Upper lobe of left lung (tissue), 6 donors: ENCODE results near the gene PTPRN2. TPM values are rescaled to one million over a fixed set of nuclear protein-coding genes. Genes with fewer than 3 reads are reported as not detected.

ENCODE experiments used
- ATAC-seq, 2 donors: fragments of 200-7000 bp; cut with Tn5 transposase; one replicate each; pipeline ENCODE4 v1.9.1; 2022; ENCODE audit warnings: mild to moderate bottlenecking in 2 of 2, moderate library complexity in 2 of 2; ENCODE audit not compliant: low FRiP score in 2 of 2
- DNase-seq, 2 donors: peaks; one replicate each; pipeline ENCODE4 v3.0.0-alpha.2; 2019 to 2020
- H3K27ac ChIP-seq, 4 donors: fragments of 200-600 bp; sonication (generic); one replicate each; pipeline ENCODE4 v1.5.1; 2016 to 2019
- H3K27me3 ChIP-seq, 4 donors: fragments of 200-600 bp; sonication (generic); one replicate each; pipeline ENCODE4 v1.5.1; 2017 to 2019
- H3K36me3 ChIP-seq, 4 donors: fragments of 200-600 bp; sonication (generic); one replicate each; pipeline ENCODE4 v1.5.1; 2016 to 2019
- H3K4me1 ChIP-seq, 4 donors: fragments of 200-600 bp; sonication (generic); one replicate each; pipeline ENCODE4 v1.5.1; 2018 to 2019
- H3K4me3 ChIP-seq, 4 donors: fragments of 200-600 bp; sonication (generic); one replicate each; pipeline ENCODE4 v1.5.1; 2017 to 2019; ENCODE audit warnings: mild to moderate bottlenecking in 2 of 4, moderate library complexity in 1 of 4
- H3K9me3 ChIP-seq, 4 donors: fragments of 200-600 bp; sonication (generic); one replicate each; pipeline ENCODE4 v1.5.1; 2018 to 2019
- CTCF ChIP-seq, 6 experiments: fragments of 450-650 bp in 4 of 6; fragments of 200-600 bp in 2 of 6; sonication (generic) in 2 of 6; IDR thresholded peaks; one replicate each; pipeline ENCODE4 v1.5.1; 2016 to 2019; ENCODE audit warnings: antibody characterized with exemption in 6 of 6
- EP300 ChIP-seq, 4 donors: sonication (generic); formaldehyde crosslinking; IDR thresholded peaks; one replicate each; pipeline ENCODE4 v1.5.1; 2017; ENCODE audit warnings: antibody characterized with exemption in 4 of 4, control low read depth in 2 of 4
- POLR2A ChIP-seq, 4 donors: fragments of 450-650 bp; IDR thresholded peaks; one replicate each; pipeline ENCODE4 v1.5.1; 2016 to 2017; ENCODE audit warnings: antibody characterized with exemption in 4 of 4, mild to moderate bottlenecking in 2 of 4
- POLR2AphosphoS5 ChIP-seq, 2 donors: sonication (generic); formaldehyde crosslinking; IDR thresholded peaks; one replicate each; pipeline ENCODE4 v1.5.1; 2017; ENCODE audit warnings: antibody characterized with exemption in 2 of 2
- WGBS, 2 donors: methylation state at CpG; one replicate each; pipeline ENCODE4 v1.1.5; 2017 to 2018; 5-methylcytosine and 5-hydroxymethylcytosine counted together
- total RNA-seq, 6 donors: library from RNA; depleted of rRNA in 4 of 6; stranded (reverse); fragments of >200 nt in 4 of 6; gene quantifications; one replicate each; pipeline versions ENCODE4 v1.1.0 to v1.2.1, GENCODE V29; 2016 to 2021
- donor health status: DM: no; HTN: no; CAD: no; lungs with moderate emphysema.
- donor health status: DM: no; HTN: yes; CAD: no; lungs with severe emphysema.

Gene PTPRN2
- total RNA-seq, 6 donors from 2014 or later, result 3.3 to 7.9 (median 5.2) TPM

- no peak for TF ChIP-seq EP300 (IDR thresholded peaks at IDR 0.05)
- no peak for TF ChIP-seq CTCF (IDR thresholded peaks at IDR 0.05)
- no peak for TF ChIP-seq POLR2AphosphoS5 (IDR thresholded peaks at IDR 0.05)
- no peak for TF ChIP-seq POLR2A (IDR thresholded peaks at IDR 0.05)
- no peaks in the 10 kb centered on the region for H3K4me1 ChIP-seq
- H3K27me3 ChIP-seq, result no peaks in the 10 kb centered on the region
- 93 to 94% methylated on average over 20 to 27 of the region's 28 CpGs for WGBS, 2 donors
- H3K4me3 ChIP-seq, result no peak overlapping the region
- ATAC-seq (no peak), DNase-seq (peak in 1 of 2 donors; percentile 58)
- no peaks in the 10 kb centered on the region for H3K9me3 ChIP-seq
- H3K27ac ChIP-seq, result no peak overlapping the region
- no peaks in the 10 kb centered on the region for H3K36me3 ChIP-seq
These were observed 1066.4 kb downstream of the PTPRN2 start for GRCh38 chr7:157521061-157521731.

DNA sequence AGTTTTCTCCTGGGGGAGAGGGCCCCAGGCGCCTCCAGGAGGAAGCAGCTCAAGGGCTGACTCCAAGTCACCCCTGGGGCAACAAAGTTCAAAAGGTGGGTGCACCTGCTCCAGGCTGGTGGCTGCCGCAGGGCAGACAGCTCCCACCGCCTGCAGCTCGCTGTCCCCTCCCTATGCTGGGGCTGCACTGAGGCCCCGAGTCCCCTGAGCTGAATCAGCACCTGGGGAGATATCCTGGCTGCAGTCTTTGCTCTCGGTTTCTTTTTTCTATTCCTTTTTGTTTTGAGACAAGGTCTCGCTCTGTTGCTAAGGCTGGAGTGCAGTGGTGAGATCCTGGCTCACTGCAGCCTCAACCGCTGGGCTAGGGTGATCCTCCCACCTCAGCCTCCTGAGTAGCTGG lies 1067.4 kb downstream of the PTPRN2 start:
- no peaks in the 10 kb centered on the region for H3K36me3 ChIP-seq
- no peak for DNase-seq
- no peak for TF ChIP-seq POLR2AphosphoS5 (IDR thresholded peaks at IDR 0.05)
- no peak for TF ChIP-seq POLR2A (IDR thresholded peaks at IDR 0.05)
- TF ChIP-seq EP300 (IDR thresholded peaks at IDR 0.05), result no peak
- TF ChIP-seq CTCF (IDR thresholded peaks at IDR 0.05), result no peak
- no peak overlapping the region for H3K27ac ChIP-seq
- ATAC-seq, result no peak
- H3K4me3 ChIP-seq, result no peak overlapping the region
- H3K4me1 ChIP-seq, result no peaks in the 10 kb centered on the region
- H3K9me3 ChIP-seq, result no peaks in the 10 kb centered on the region
- WGBS, 2 donors, result 71 to 90% methylated on average over 7 to 8 of the region's 8 CpGs
- no peaks in the 10 kb centered on the region for H3K27me3 ChIP-seq

GRCh38 chr7:157519798-157520244 lies 1067.8 kb downstream of the PTPRN2 start:
- Histone ChIP-seq H3K4me1 (no peaks in the 10 kb centered on the region), H3K4me3 (no peak overlapping the region), H3K27ac (no peak overlapping the region), H3K9me3 (no peaks in the 10 kb centered on the region), H3K27me3 (no peaks in the 10 kb centered on the region), H3K36me3 (no peaks in the 10 kb centered on the region)
- ATAC-seq (no peak), DNase-seq (peak in 1 of 2 donors; percentile 46)
- 77 to 84% methylated on average over 12 to 16 of the region's 16 CpGs for WGBS, 2 donors
- TF ChIP-seq POLR2AphosphoS5 (IDR thresholded peaks at IDR 0.05) (no peak), CTCF (IDR thresholded peaks at IDR 0.05) (no peak), POLR2A (IDR thresholded peaks at IDR 0.05) (no peak), EP300 (IDR thresholded peaks at IDR 0.05) (no peak)

- TF ChIP-seq CTCF (IDR thresholded peaks at IDR 0.05), result no peak
- no peak for TF ChIP-seq POLR2A (IDR thresholded peaks at IDR 0.05)
- no peak for TF ChIP-seq EP300 (IDR thresholded peaks at IDR 0.05)
- no peak for TF ChIP-seq POLR2AphosphoS5 (IDR thresholded peaks at IDR 0.05)
- no peaks in the 10 kb centered on the region for H3K4me1 ChIP-seq
- no peak overlapping the region for H3K4me3 ChIP-seq
- ATAC-seq (no peak), DNase-seq (peak in 1 of 2 donors; percentile 45)
- H3K27ac ChIP-seq, result no peak overlapping the region
- no peaks in the 10 kb centered on the region for H3K36me3 ChIP-seq
- 73 to 74% methylated on average over 10 of the region's 10 CpGs for whole genome bisulfite sequencing, 2 donors
- H3K27me3 ChIP-seq, result no peaks in the 10 kb centered on the region
- no peaks in the 10 kb centered on the region for H3K9me3 ChIP-seq
These were observed 1068.4 kb downstream of the PTPRN2 start for GRCh38 chr7:157519246-157519645.
